ENCODE results near the gene LIMS1.
"Not testable (repeated sequence)": the region's sequence is repeated elsewhere in the genome, so short reads cannot be mapped to it uniquely, and the experiment has no call there.

LIMS1 gene

DNA sequence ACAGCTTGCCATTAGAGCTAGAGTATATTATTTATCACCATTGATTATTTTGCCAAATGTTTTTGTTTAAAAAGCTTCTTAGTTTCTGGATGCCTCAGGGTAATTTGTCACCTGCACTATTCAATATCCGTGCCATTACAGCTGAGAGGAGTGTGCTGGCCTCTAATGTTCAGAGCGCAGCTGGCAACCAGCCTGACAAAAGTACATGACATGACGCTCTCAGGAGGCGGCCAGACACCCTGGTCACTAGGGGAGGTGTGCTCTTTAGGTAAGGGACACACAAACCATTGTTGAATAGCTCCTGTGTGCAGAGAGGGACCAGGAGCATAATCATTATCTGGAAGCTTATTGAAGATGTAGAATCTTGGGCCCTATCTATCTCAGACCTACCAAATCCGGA, 20.3 kb downstream of the LIMS1 start:
- no peak overlapping the region for H3K4me3 ChIP-seq (ENCODE audit: low read depth, low read length)
- TF ChIP-seq, protein P1, sequence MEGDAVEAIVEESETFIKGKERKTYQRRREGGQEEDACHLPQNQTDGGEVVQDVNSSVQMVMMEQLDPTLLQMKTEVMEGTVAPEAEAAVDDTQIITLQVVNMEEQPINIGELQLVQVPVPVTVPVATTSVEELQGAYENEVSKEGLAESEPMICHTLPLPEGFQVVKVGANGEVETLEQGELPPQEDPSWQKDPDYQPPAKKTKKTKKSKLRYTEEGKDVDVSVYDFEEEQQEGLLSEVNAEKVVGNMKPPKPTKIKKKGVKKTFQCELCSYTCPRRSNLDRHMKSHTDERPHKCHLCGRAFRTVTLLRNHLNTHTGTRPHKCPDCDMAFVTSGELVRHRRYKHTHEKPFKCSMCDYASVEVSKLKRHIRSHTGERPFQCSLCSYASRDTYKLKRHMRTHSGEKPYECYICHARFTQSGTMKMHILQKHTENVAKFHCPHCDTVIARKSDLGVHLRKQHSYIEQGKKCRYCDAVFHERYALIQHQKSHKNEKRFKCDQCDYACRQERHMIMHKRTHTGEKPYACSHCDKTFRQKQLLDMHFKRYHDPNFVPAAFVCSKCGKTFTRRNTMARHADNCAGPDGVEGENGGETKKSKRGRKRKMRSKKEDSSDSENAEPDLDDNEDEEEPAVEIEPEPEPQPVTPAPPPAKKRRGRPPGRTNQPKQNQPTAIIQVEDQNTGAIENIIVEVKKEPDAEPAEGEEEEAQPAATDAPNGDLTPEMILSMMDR (IDR thresholded peaks at IDR 0.05; ENCODE audit: insufficient read depth, low read depth, low read length, missing control alignments): no peak
- DNase-seq (ENCODE audit: low read depth): no peak

DNA sequence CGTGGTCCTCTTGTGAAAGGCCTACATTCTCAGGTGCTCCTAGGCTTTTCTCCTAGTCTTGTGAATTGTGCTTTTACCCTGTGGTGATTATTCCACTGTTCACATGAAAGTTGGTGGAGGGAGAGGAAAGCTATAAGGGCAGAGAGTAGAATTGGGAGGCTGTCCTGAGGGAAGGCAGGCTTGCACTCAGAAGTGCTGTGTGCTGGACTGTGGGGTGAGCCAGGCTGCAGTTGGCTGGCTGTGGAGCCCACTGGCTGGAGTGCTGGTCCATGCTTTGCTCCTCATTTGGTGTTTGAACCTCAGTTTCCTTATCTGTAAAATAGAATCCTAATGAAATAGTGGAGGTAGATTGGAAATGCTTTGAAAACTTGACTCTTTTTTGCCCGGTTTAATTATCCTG, 21.3 kb downstream of the LIMS1 start:
- H3K4me3 ChIP-seq (ENCODE audit: low read depth, low read length): no peak overlapping the region
- TF ChIP-seq, protein P1 (IDR thresholded peaks at IDR 0.05; ENCODE audit: insufficient read depth, low read depth, low read length, missing control alignments): no peak
- no peak for DNase-seq (ENCODE audit: low read depth)

DNA sequence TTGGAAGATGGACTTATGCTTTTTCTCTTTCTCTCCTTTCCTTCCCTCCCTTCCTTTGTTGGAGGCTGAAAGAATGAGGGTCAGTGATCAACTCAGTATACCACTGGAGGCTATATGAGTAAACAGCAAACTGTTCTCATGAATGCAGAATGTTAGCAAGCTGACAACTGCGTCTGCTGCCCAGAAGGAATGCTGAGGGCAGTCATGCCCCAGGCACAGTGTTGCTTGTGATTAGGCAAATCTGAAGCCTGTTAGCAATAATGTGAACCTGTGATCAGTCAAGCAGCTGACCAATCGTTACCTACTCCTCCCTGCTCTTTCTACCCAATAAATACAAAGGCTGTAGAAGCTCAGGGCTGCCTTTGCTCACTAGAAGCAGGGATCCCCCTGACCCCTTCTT, 22.3 kb downstream of the LIMS1 start:
- not testable (repeated sequence) for DNase-seq (ENCODE audit: low read depth); H3K4me3 ChIP-seq (ENCODE audit: low read depth, low read length)

DNA sequence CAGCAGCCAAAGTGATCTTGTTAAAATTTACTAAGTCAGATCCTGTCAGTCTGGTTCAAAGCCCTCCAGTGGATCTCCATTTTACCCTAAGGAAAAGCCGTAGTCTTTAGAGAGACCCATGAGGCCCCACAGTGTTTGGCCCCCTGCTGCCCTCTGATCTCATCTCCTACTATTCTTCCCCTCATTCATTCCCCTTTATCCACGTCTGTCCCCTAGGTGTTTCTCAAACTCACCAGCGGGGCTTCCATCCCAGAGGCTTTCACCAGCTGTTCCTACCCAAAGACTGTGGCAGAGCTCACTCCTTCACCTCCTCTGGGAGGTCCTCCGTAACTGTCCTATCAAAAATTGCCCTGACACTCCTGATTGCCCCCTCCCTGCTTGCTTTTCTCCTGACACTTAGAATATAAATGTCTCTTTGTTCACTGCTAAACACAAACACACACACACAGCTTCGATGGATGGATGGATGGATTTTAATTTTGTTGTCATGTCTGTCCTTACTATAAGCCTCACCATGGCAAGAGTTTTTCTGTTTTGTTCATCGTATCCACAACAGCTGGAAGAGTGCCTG, 26.1 kb downstream of the LIMS1 start:
- TF ChIP-seq, protein P1 (IDR thresholded peaks at IDR 0.05; ENCODE audit: insufficient read depth, low read depth, low read length, missing control alignments): no peak
- DNase-seq (ENCODE audit: low read depth): no peak
- no peak overlapping the region for H3K4me3 ChIP-seq (ENCODE audit: low read depth, low read length)

DNA sequence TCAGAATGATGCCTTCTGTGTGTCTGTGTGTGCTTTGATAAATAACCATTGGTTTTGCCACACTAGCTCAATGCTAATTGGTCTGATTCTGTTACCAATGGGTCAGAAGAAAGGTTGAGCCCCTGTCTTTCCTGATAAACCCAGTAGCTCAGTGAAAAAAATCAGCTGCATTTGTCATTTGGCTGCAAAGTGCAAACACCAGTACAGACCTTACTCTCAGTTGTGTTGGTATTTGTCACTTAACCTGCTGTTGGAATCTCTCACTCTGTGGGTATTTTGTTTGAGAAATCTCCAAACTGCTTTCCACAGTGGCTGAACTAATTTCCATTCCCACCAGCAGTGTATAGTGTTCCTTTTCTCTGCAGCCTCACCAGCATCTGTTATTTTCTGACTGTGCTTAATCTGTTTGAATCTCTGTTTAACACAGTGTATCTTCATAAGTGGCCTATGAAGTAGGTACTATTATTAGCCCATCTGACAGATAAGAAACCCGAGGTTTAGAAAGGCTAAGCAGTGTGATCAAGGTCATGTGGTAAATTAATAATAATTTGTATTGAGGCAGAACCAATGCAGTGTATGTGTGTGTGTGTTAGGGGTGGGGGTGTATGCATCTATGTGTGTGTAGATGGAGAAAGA, 26.7 kb downstream of the LIMS1 start:
- no peak for DNase-seq (ENCODE audit: low read depth)
- H3K4me3 ChIP-seq (ENCODE audit: low read depth, low read length): no peak overlapping the region
- TF ChIP-seq, protein P1 (IDR thresholded peaks at IDR 0.05; ENCODE audit: insufficient read depth, low read depth, low read length, missing control alignments): no peak

DNA sequence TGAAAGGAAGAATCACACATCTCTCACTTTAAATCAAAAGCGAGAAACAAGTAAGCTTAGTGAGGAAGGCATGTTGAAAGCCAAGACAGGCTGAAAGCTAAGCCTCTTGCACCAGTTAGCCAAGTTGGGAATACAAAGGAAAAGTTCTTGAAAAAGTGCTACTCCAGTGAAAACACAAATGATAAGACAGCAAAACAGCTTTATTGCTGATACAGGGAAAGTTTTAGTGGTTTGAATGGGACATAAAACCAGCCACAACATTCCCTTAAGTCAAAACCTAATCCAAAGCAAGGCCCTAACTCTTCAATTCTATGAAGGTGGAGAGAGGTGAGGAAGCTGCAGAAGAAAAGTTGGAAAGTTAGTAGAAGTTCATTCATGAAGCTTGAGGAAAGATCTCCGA, 28.0 kb downstream of the LIMS1 start:
- TF ChIP-seq, protein P1 (IDR thresholded peaks at IDR 0.05; ENCODE audit: insufficient read depth, low read depth, low read length, missing control alignments): no peak
- no peak for DNase-seq (ENCODE audit: low read depth)
- no peak overlapping the region for H3K4me3 ChIP-seq (ENCODE audit: low read depth, low read length)

DNA sequence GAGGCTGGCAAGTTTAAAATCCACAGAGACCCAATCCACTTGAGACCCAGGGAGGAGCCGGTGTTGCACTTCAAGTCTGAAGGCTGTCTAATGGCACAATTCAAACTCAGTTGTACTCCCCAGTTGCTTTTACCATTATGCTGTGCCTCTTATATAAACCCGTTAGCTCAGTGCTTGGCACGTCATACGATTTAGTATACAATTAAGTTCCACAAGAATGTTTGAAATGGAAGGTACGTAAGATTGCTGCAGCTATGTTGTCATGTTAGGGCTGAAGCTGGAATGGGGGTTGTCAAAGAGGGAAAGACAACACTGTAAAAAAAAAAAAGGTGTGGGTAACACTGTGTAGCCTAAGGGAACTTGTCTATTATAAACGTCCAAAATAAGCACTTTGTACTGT, 30.2 kb downstream of the LIMS1 start:
- TF ChIP-seq, protein P1 (IDR thresholded peaks at IDR 0.05; ENCODE audit: insufficient read depth, low read depth, low read length, missing control alignments): no peak
- DNase-seq (ENCODE audit: low read depth): no peak
- H3K4me3 ChIP-seq (ENCODE audit: low read depth, low read length): no peak overlapping the region
